ENCODE results near the gene ZCCHC17.

GRCh38 chr1:31272369-31272768 lies 24.5 kb upstream of the ZCCHC17 start:
- TF ChIP-seq POLR2A (IDR thresholded peaks at IDR 0.05; ENCODE audit: low read length) (no peak), GATA1 (IDR thresholded peaks at IDR 0.05; ENCODE audit: low read depth, low read length) (no peak)

All from erythroblast (primary cell).